Ovary (tissue), 9 donors: Measurements from ENCODE around the gene MAPK8IP3. TPM values are rescaled to one million over a fixed set of nuclear protein-coding genes. Genes with fewer than 3 reads are reported as not detected.

Experiments used
- DNase-seq, 5 donors: peaks; one replicate each; pipeline ENCODE4 v3.0.0-alpha.2; 2019 to 2020
- H3K27ac ChIP-seq, 2 donors: fragments of 200-600 bp; one replicate each; pipeline versions ENCODE4 v1.5.1 to v1.8.0; 2019 to 2022
- H3K27me3 ChIP-seq: fragments of 200-600 bp; one replicate; pipeline ENCODE4 v1.8.0; 2022
- H3K36me3 ChIP-seq: fragments of 200-600 bp; sonication (generic); one replicate; pipeline ENCODE4 v1.5.1; 2019
- H3K4me1 ChIP-seq: one replicate; pipeline ENCODE4 v1.8.1; 2013; ENCODE audit warnings: mild to moderate bottlenecking, moderate library complexity; ENCODE audit not compliant: insufficient read depth
- H3K4me3 ChIP-seq: fragments of 200-600 bp; sonication (generic); one replicate; pipeline ENCODE4 v1.5.1; 2017
- H3K9me3 ChIP-seq, 2 donors: fragments of 200-600 bp in 1 of 2; sonication (generic) in 1 of 2; one replicate each; pipeline versions ENCODE4 v1.5.1 to v1.8.1; 2013 to 2019; ENCODE audit warnings: mild to moderate bottlenecking in 1 of 2, moderate library complexity in 1 of 2
- CTCF ChIP-seq, 3 donors: fragments of 450-650 bp in 2 of 3; fragments of 200-600 bp in 1 of 3; IDR thresholded peaks; one replicate each; pipeline versions ENCODE4 v1.5.1 to v1.8.0; 2016 to 2022; ENCODE audit warnings: antibody characterized with exemption in 3 of 3, mild to moderate bottlenecking in 1 of 3
- EP300 ChIP-seq: sonication (generic); formaldehyde crosslinking; IDR thresholded peaks from one replicate; pipeline ENCODE4 v1.6.1; 2017; ENCODE audit warnings: antibody characterized with exemption
- POLR2A ChIP-seq: fragments of 450-650 bp; IDR thresholded peaks from one replicate; pipeline ENCODE4 v1.6.1; 2017; ENCODE audit warnings: antibody characterized with exemption, mild to moderate bottlenecking, moderate library complexity
- WGBS, 3 donors: extraction: QIAGEN DNeasy Blood & Tissue Kit in 1 of 3; methylation state at CpG; one replicate each; pipeline versions ENCODE4 v1.1.5 to v1.1.7; 2013 to 2017; 5-methylcytosine and 5-hydroxymethylcytosine counted together
- intact Hi-C, 4 donors: fragments of 100-400 bp; cut with DNase I; formaldehyde crosslinking; loops; one replicate each; pipeline versions ENCODE4 v1.11.0 to v1.15.1; 2022 to 2023
- polyA plus RNA-seq, 2 donors: library from polyadenylated mRNA; stranded (reverse); fragments of 200-250 nt in 1 of 2; fragments of 350-450 nt in 1 of 2; fragmentation: Illumina TruSeq in 1 of 2; extraction: RNeasy Lipid Tissue Mini Kit (QIAGEN cat#74804) in 1 of 2; gene quantifications; one replicate each; pipeline ENCODE4 v1.2.3, GENCODE V29; 2013 to 2014
- total RNA-seq, 7 donors: library from RNA; depleted of rRNA in 2 of 7; stranded (reverse); fragments of >200 nt in 2 of 7; fragmentation: NEBNext Ultra II Directional in 3 of 7; extraction: Animal tissue kit (Norgen Biotek cat#: 25700) in 3 of 7; gene quantifications; one replicate each; pipeline versions ENCODE4 v1.1.0 to v1.2.4, GENCODE V29; 2016 to 2023
- donor health status: DM: no; HTN: no; CAD: no; lungs with moderate emphysema.
- donor health status: DM: no; HTN: no; CAD: no.
- donor health status: Bipolar disorder and iron deficiency.
- donor health status: DM: yes; HTN: yes; CAD: no.
- donor health status: DM: no; HTN: no; CAD: no.
- donor health status: DM: yes; HTN: yes; CAD: no.

Gene MAPK8IP3
- total and polyA plus RNA-seq, 9 donors: 7.0 to 117 (median 72.3) TPM

- no peak for DNase-seq
- 91 to 92% (median 92%) methylated on average over 7 to 9 of the region's 9 CpGs for WGBS, 3 donors
- no peak for TF ChIP-seq CTCF (IDR thresholded peaks at IDR 0.05)
- TF ChIP-seq POLR2A: no peak
- no peak for TF ChIP-seq EP300
- Histone ChIP-seq H3K4me1 (no peaks in the 10 kb centered on the region), H3K27ac (no peak overlapping the region), H3K9me3 (no peaks in the 10 kb centered on the region), H3K27me3 (no peaks in the 10 kb centered on the region), H3K4me3 (no peak overlapping the region), H3K36me3 (no peaks in the 10 kb centered on the region)
- intact Hi-C loops: no loop called here
Observed at GRCh38 chr16:1817276-1817589, 111.2 kb downstream of the MAPK8IP3 start.

DNA sequence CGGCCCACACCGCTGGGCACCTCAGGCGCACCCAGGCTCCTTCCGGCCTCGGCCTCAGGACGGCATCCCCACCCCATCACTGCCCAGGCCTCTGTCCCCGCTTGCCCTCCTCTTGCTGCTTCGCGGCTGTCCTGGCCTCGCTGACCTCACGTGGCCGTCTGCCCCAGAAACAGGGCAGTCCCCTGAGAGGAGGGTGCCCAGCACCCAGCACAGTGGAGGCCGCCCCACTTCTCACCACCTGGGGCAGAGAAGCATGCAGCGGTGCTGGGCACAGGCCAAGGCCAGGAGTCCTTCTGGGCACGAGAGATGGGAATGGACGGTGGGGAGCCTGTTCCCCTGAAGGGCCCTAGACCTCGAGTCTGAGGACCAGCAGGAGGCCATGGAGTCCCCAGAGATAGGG, 111.7 kb downstream of the MAPK8IP3 start:
- no peaks in the 10 kb centered on the region for H3K27me3 ChIP-seq
- H3K4me1 ChIP-seq: no peaks in the 10 kb centered on the region
- 89 to 94% (median 91%) methylated on average over 17 of the region's 17 CpGs for WGBS, 3 donors
- H3K9me3 ChIP-seq: no peaks in the 10 kb centered on the region
- TF ChIP-seq EP300 (no peak), CTCF (IDR thresholded peaks at IDR 0.05) (no peak)
- intact Hi-C loops: no loop called here
- no peaks in the 10 kb centered on the region for H3K36me3 ChIP-seq
- H3K27ac ChIP-seq: no peak overlapping the region
- no peak for DNase-seq
- H3K4me3 ChIP-seq: no peak overlapping the region

DNA sequence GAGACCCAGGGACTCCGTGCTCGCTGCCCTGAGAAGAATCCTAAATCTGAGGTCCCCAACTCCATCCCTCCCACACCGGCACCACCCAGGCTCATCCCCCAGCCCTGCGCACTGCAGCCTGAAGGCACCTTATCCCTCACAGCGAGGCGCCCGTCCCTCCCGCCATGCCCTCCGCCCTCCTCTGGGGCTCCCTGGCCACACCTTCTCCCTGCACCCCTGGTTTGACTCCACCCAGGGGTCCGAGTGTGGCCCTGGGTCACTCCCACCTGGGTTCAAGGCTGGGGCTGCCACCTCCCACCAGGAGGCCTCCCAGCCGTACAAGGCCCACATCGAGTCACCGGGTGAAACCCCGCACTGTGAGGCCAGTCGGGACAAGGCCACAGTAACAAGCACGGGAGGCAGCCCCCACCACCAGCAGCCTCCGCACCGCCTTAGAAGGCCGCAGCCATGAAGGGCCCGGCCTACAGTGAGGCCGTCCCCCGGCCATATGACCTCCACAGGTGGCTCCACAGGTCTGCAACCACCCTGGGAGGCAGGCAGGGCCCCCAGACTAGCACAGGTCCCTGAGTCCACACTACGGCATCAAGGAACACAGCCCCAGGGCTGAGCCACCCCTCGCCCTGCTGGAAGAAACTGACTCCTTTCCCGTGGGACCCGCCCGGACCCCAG, 112.3 kb downstream of the MAPK8IP3 start:
- WGBS, 3 donors: 88 to 94% (median 92%) methylated on average over 24 to 27 of the region's 27 CpGs
- H3K36me3 ChIP-seq: no peaks in the 10 kb centered on the region

GRCh38 chr16:1818873-1819525, 113.0 kb downstream of the MAPK8IP3 start:
- intact Hi-C loops: no loop called here
- TF ChIP-seq CTCF (IDR thresholded peaks at IDR 0.05): no peak
- TF ChIP-seq EP300: no peak
- TF ChIP-seq POLR2A: no peak
- DNase-seq: peak in 2 of 5 donors; percentile 17 to 23

More for the DNA sequence above, 112.3 kb downstream of the MAPK8IP3 start:
- intact Hi-C loops: no loop called here
- TF ChIP-seq CTCF (IDR thresholded peaks at IDR 0.05): no peak
- TF ChIP-seq EP300: no peak
- TF ChIP-seq POLR2A: no peak
- DNase-seq: peak in 1 of 5 donors; percentile 32
- H3K9me3 ChIP-seq: no peaks in the 10 kb centered on the region
- H3K27ac ChIP-seq: no peak overlapping the region
- no peaks in the 10 kb centered on the region for H3K4me1 ChIP-seq
- no peak overlapping the region for H3K4me3 ChIP-seq
- H3K27me3 ChIP-seq: no peaks in the 10 kb centered on the region

More at GRCh38 chr16:1818873-1819525, 113.0 kb downstream of the MAPK8IP3 start:
- no peaks in the 10 kb centered on the region for H3K9me3 ChIP-seq
- H3K27ac ChIP-seq: no peak overlapping the region
- H3K4me3 ChIP-seq: no peak overlapping the region
- no peaks in the 10 kb centered on the region for H3K36me3 ChIP-seq
- H3K4me1 ChIP-seq: no peaks in the 10 kb centered on the region
- no peaks in the 10 kb centered on the region for H3K27me3 ChIP-seq
- WGBS, 3 donors: 90 to 93% (median 91%) methylated on average over 28 to 35 of the region's 35 CpGs
